ENCODE data around the gene UHMK1. TPM values are rescaled to one million over a fixed set of nuclear protein-coding genes. Genes with fewer than 3 reads are reported as not detected.
"Not testable (repeated sequence)": the region's sequence is repeated elsewhere in the genome, so short reads cannot be mapped to it uniquely, and the experiment has no call there.

Gene UHMK1
- total RNA-seq, 4 donors from 2014 or later: 60.2 to 91.0 (median 79.7) TPM

GRCh38 chr1:162488219-162488618, 9.4 kb upstream of the UHMK1 start:
- H3K27me3 ChIP-seq: peaks cover 0 to 5% (median 0%) of the 10 kb centered on the region in 3 donors
- TF ChIP-seq POLR2A (IDR thresholded peaks at IDR 0.05): peak in 1 of 2 donors; percentile 23
- TF ChIP-seq, protein P1, sequence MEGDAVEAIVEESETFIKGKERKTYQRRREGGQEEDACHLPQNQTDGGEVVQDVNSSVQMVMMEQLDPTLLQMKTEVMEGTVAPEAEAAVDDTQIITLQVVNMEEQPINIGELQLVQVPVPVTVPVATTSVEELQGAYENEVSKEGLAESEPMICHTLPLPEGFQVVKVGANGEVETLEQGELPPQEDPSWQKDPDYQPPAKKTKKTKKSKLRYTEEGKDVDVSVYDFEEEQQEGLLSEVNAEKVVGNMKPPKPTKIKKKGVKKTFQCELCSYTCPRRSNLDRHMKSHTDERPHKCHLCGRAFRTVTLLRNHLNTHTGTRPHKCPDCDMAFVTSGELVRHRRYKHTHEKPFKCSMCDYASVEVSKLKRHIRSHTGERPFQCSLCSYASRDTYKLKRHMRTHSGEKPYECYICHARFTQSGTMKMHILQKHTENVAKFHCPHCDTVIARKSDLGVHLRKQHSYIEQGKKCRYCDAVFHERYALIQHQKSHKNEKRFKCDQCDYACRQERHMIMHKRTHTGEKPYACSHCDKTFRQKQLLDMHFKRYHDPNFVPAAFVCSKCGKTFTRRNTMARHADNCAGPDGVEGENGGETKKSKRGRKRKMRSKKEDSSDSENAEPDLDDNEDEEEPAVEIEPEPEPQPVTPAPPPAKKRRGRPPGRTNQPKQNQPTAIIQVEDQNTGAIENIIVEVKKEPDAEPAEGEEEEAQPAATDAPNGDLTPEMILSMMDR (IDR thresholded peaks at IDR 0.05 in 4 of 5, conservative IDR thresholded peaks at IDR 0.05 in 1 of 5): no peak
- H3K4me3 ChIP-seq: peak overlapping the region in 3 of 4 donors; percentile 12 to 46 (median 37)
- peaks cover 5 to 6% of the 10 kb centered on the region in 2 donors for H3K4me1 ChIP-seq
- H3K9me3 ChIP-seq: no peaks in the 10 kb centered on the region
- in situ Hi-C loops (cut with MboI; ENCODE audit: low sequenced_read_pairs in 4 of 4): no loop called here
- ATAC-seq (peak; percentile 95 to 96), DNase-seq (peak; percentile 23 to 33)
- intact Hi-C loops (cut with DNase I; ENCODE audit: low total_unique reads): no loop called here
- H3K27ac ChIP-seq: peak overlapping the region; percentile 67 to 73 (median 68)
- H3K36me3 ChIP-seq: no peaks in the 10 kb centered on the region

GRCh38 chr1:162495531-162496233, 1.9 kb upstream of the UHMK1 start:
- H3K4me1 ChIP-seq: peaks cover 19 to 24% of the 10 kb centered on the region in 2 donors
- in situ Hi-C loops (cut with MboI; ENCODE audit: low sequenced_read_pairs in 4 of 4) (loop anchor here in 1 of 4 donors (5.0 kb wide), 1 partner anchor 72 kb away; no protein-coding TSS in a partner anchor), intact Hi-C loops (cut with DNase I; ENCODE audit: low total_unique reads) (loop anchor here (2.0 kb wide), 1 partner anchor 65 kb away; the partner anchor contains the start of gene UAP1)
- H3K27ac ChIP-seq, H3K36me3 ChIP-seq, H3K9me3 ChIP-seq, DNase-seq, H3K4me3 ChIP-seq, ATAC-seq, H3K27me3 ChIP-seq: not testable (repeated sequence)

GRCh38 chr1:162497104-162497722, 405 bp upstream of the UHMK1 start:
- Histone ChIP-seq H3K27me3 (no peaks in the 10 kb centered on the region), H3K36me3 (peaks cover 0 to 14% of the 10 kb centered on the region in 2 donors), H3K9me3 (no peaks in the 10 kb centered on the region), H3K4me3 (peak overlapping the region; percentile 88 to 98 (median 91)), H3K27ac (peak overlapping the region; percentile 88 to 96 (median 95)), H3K4me1 (peaks cover 28 to 36% of the 10 kb centered on the region in 2 donors)
- TF ChIP-seq POLR2A (IDR thresholded peaks at IDR 0.05): no peak
- TF ChIP-seq, protein P1 (IDR thresholded peaks at IDR 0.05 in 4 of 5, conservative IDR thresholded peaks at IDR 0.05 in 1 of 5): peak in 1 of 5 experiments; percentile 35
- in situ Hi-C loops (cut with MboI; ENCODE audit: low sequenced_read_pairs in 4 of 4) (loop anchor here in 1 of 4 donors (5.0 kb wide), 1 partner anchor 70 kb away; no protein-coding TSS in a partner anchor), intact Hi-C loops (cut with DNase I; ENCODE audit: low total_unique reads) (loop anchor here (2.0 kb wide), 1 partner anchor 64 kb away; the partner anchor contains the start of gene UAP1)
- ATAC-seq (peak; percentile 4 to 20), DNase-seq (no peak)

GRCh38 chr1:162498496-162498810, 835 bp downstream of the UHMK1 start:
- H3K4me1 ChIP-seq: peaks cover 28 to 36% of the 10 kb centered on the region in 2 donors
- intact Hi-C loops (cut with DNase I; ENCODE audit: low total_unique reads): no loop called here
- no peak for TF ChIP-seq POLR2A (IDR thresholded peaks at IDR 0.05)
- TF ChIP-seq, protein P1 (IDR thresholded peaks at IDR 0.05 in 4 of 5, conservative IDR thresholded peaks at IDR 0.05 in 1 of 5): no peak

DNA sequence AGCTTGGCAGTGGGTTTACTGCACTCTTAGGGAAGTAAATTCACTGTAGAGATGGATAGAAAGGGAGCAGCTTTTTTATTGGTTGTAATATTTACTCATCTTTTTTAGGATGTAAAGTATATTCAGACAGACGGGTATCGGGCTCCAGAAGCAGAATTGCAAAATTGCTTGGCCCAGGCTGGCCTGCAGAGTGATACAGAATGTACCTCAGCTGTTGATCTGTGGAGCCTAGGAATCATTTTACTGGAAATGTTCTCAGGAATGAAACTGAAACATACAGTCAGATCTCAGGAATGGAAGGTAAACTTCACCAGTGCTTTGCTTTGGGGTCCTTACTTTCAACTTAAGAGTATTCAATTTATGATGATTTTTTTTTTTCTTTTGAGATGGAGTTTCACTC, 3.2 kb downstream of the UHMK1 start:
- Histone ChIP-seq H3K27ac (peak overlapping the region; percentile 52 to 96 (median 95)), H3K36me3 (peaks cover 0 to 50% of the 10 kb centered on the region in 2 donors), H3K4me3 (peak overlapping the region in 2 of 4 donors; percentile 31 to 91), H3K9me3 (no peaks in the 10 kb centered on the region), H3K4me1 (peaks cover 28 to 36% of the 10 kb centered on the region in 2 donors), H3K27me3 (no peaks in the 10 kb centered on the region)
- ATAC-seq: peak; percentile 66 to 76
- in situ Hi-C loops (cut with MboI; ENCODE audit: low sequenced_read_pairs in 4 of 4) (loop anchor here in 1 of 4 donors (10.0 kb wide), 1 partner anchor 64 kb away; the partner anchor contains the start of gene UAP1), intact Hi-C loops (cut with DNase I; ENCODE audit: low total_unique reads) (no loop called here)
- peak; percentile 20 to 43 for DNase-seq
- TF ChIP-seq POLR2A (IDR thresholded peaks at IDR 0.05): no peak
- TF ChIP-seq, protein P1 (IDR thresholded peaks at IDR 0.05 in 4 of 5, conservative IDR thresholded peaks at IDR 0.05 in 1 of 5): no peak

More at GRCh38 chr1:162498496-162498810, 835 bp downstream of the UHMK1 start:
- peak overlapping the region; percentile 88 to 98 (median 91) for H3K4me3 ChIP-seq
- peaks cover 0 to 26% of the 10 kb centered on the region in 2 donors for H3K36me3 ChIP-seq
- H3K27ac ChIP-seq: peak overlapping the region; percentile 88 to 96 (median 95)
- no peaks in the 10 kb centered on the region for H3K27me3 ChIP-seq
- ATAC-seq: no peak
- in situ Hi-C loops (cut with MboI; ENCODE audit: low sequenced_read_pairs in 4 of 4): loop anchor here in 1 of 4 donors (5.0 kb wide), 1 partner anchor 69 kb away; no protein-coding TSS in a partner anchor
- no peak for DNase-seq
- H3K9me3 ChIP-seq: no peaks in the 10 kb centered on the region
